Tibial artery (tissue), 4 donors: ENCODE measurements around the gene APLP2.
A peak's percentile ranks its signal among the peaks of the same experiment; 100 is the strongest.

Experiments
- DNase-seq, 2 donors: peaks; one replicate each; pipeline ENCODE4 v3.0.0-alpha.2; 2019
- H3K27ac ChIP-seq, 2 donors: fragments of 200-600 bp; sonication (generic) in 1 of 2; 1 replicate in 1 of 2; 2 replicates in 1 of 2; pipeline ENCODE4 v1.5.1; 2018 to 2019; ENCODE audit warnings: mild to moderate bottlenecking in 1 of 2
- H3K27me3 ChIP-seq, 2 donors: fragments of 200-600 bp; sonication (generic) in 1 of 2; one replicate each; pipeline versions ENCODE4 v1.5.1 to v1.6.0; 2016 to 2019
- H3K36me3 ChIP-seq, 3 donors: fragments of 200-600 bp; sonication (generic) in 2 of 3; one replicate each; pipeline ENCODE4 v1.5.1; 2016 to 2019; ENCODE audit warnings: mild to moderate bottlenecking in 2 of 3
- H3K4me1 ChIP-seq, 4 donors: fragments of 200-600 bp; sonication (generic) in 2 of 4; 1 replicate in 3 of 4; 2 replicates in 1 of 4; pipeline ENCODE4 v1.5.1; 2016 to 2019
- H3K4me3 ChIP-seq, 2 donors: fragments of 200-600 bp; sonication (generic) in 1 of 2; 1 replicate in 1 of 2; 2 replicates in 1 of 2; pipeline ENCODE4 v1.5.1; 2018 to 2019; ENCODE audit warnings: mild to moderate bottlenecking in 2 of 2
- H3K9me3 ChIP-seq, 3 donors: fragments of 200-600 bp; sonication (generic) in 1 of 3; one replicate each; pipeline ENCODE4 v1.5.1; 2016 to 2019
- intact Hi-C: fragments of 100-400 bp; cut with DNase I; formaldehyde crosslinking; loops from one replicate; pipeline ENCODE4 v1.15.0; 2023; ENCODE audit warnings: low total_unique reads
- TF ChIP-seq, protein P1 (sequence below), 2 experiments: fragments of 200-600 bp in 1 of 2; fragments of 450-650 bp in 1 of 2; IDR thresholded peaks; one replicate each; pipeline ENCODE4 v1.5.1; 2017 to 2019; ENCODE audit warnings: antibody characterized with exemption in 2 of 2, mild to moderate bottlenecking in 1 of 2, moderate library complexity in 1 of 2

Gene APLP2

DNA sequence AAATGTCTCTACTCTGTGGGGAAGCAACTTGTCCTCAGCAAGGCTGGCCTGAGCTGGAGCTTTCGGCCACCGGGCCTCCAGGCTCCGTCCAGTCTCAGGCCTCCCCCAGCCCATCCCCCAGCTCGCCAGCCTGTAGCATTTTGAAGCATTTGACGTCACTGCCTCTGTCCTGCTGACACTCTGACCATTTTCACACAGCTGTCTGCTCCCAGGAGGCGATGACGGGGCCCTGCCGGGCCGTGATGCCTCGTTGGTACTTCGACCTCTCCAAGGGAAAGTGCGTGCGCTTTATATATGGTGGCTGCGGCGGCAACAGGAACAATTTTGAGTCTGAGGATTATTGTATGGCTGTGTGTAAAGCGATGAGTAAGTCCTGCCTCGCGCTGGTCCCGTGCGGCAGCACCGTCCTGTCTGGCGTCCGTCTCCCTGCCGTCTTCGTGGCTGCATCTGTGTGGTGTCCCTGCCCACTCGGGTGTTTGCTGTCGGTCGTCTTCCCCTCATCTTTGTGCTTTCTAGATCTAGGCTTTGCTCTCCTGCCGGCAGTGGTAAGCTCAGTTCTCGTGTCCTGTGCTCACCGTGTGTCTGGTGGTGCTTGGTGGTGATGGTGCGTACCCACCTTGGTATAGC is 53.8 kb downstream of the APLP2 start:
- H3K4me3 ChIP-seq = no peak overlapping the region
- H3K9me3 ChIP-seq = no peaks in the 10 kb centered on the region
- peaks cover 0 to 38% (median 15%) of the 10 kb centered on the region in 4 donors for H3K4me1 ChIP-seq
- intact Hi-C loops = loop anchor here (5.0 kb wide), 1 partner anchor 121 kb away; the partner anchor contains the start of gene PRDM10
- TF ChIP-seq, protein P1, sequence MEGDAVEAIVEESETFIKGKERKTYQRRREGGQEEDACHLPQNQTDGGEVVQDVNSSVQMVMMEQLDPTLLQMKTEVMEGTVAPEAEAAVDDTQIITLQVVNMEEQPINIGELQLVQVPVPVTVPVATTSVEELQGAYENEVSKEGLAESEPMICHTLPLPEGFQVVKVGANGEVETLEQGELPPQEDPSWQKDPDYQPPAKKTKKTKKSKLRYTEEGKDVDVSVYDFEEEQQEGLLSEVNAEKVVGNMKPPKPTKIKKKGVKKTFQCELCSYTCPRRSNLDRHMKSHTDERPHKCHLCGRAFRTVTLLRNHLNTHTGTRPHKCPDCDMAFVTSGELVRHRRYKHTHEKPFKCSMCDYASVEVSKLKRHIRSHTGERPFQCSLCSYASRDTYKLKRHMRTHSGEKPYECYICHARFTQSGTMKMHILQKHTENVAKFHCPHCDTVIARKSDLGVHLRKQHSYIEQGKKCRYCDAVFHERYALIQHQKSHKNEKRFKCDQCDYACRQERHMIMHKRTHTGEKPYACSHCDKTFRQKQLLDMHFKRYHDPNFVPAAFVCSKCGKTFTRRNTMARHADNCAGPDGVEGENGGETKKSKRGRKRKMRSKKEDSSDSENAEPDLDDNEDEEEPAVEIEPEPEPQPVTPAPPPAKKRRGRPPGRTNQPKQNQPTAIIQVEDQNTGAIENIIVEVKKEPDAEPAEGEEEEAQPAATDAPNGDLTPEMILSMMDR (IDR thresholded peaks at IDR 0.05) = no peak
- H3K36me3 ChIP-seq = peaks cover 29 to 40% (median 36%) of the 10 kb centered on the region in 3 donors
- DNase-seq = no peak
- peak overlapping the region; percentile 56 to 71 for H3K27ac ChIP-seq
- no peaks in the 10 kb centered on the region for H3K27me3 ChIP-seq

DNA sequence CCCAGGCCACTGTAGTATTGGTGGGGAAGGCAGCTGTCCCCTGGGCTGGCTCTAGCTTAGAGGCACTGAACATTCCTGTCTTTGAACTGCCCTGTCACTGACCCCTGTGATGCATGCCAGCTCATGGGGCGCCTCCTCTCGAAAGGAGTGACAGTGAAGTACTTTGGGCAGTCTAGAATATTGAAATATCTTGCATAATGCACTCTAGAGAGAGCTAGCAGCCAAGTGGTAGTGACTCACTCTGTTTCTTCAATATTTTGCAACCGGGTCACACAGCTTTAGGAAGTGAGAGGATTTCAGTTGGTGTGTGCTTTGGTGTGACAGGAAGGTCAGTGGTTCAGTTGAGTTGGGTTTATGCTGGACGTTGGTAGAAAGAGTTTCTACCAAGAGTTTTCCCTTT is 54.4 kb downstream of the APLP2 start:
- Histone ChIP-seq H3K9me3 (no peaks in the 10 kb centered on the region), H3K4me1 (peaks cover 0 to 38% (median 15%) of the 10 kb centered on the region in 4 donors), H3K27ac (peak overlapping the region; percentile 56 to 71), H3K36me3 (peaks cover 34 to 46% (median 41%) of the 10 kb centered on the region in 3 donors), H3K4me3 (no peak overlapping the region), H3K27me3 (no peaks in the 10 kb centered on the region)
- intact Hi-C loops = loop anchor here (5.0 kb wide), 1 partner anchor 122 kb away; the partner anchor contains the start of gene PRDM10
- TF ChIP-seq, protein P1 (IDR thresholded peaks at IDR 0.05) = no peak
- peak; percentile 87 to 90 for DNase-seq

DNA sequence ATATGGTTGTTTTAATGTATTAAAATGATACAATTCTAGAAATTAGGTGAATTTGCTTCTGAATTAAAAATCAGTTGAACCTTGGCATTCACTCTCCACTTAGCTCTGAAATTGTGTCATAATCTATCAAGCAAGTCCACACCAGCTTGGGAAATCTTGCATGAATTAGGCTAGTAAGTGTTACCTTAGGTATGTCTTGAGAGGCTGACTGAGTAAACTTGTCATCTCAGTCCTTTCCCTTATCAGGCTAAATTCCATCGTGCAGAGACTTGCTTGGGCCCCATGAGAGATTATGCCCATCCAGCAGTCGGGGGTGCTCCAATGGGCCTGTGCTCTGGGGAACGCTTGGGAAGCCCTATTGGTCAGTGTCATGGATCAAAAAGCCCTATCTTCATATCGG is 55.9 kb downstream of the APLP2 start:
- peaks cover 48 to 62% (median 56%) of the 10 kb centered on the region in 3 donors for H3K36me3 ChIP-seq
- peaks cover 0 to 34% (median 15%) of the 10 kb centered on the region in 4 donors for H3K4me1 ChIP-seq
- TF ChIP-seq, protein P1 (IDR thresholded peaks at IDR 0.05) = no peak
- intact Hi-C loops = loop anchor here (5.0 kb wide), 1 partner anchor 53 kb away; no protein-coding TSS in a partner anchor
- H3K9me3 ChIP-seq = no peaks in the 10 kb centered on the region
- no peak overlapping the region for H3K27ac ChIP-seq
- H3K4me3 ChIP-seq = no peak overlapping the region
- no peaks in the 10 kb centered on the region for H3K27me3 ChIP-seq
- DNase-seq = no peak

DNA sequence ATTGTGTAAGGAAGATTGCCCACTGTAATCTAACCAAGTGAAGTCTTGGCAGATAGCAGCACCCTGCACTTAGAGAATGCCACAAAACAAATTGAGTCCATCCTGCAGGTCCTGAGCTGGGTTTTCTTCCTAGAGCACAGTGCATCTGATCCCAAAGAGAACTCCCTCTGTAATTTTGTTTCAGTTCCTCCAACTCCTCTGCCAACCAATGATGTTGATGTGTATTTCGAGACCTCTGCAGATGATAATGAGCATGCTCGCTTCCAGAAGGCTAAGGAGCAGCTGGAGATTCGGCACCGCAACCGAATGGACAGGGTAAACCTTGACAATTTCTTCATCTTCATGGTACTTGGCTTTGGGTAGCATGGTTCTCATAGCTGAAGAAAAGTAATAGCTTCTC is 56.8 kb downstream of the APLP2 start:
- intact Hi-C loops = loop anchor here (5.0 kb wide), 1 partner anchor 54 kb away; no protein-coding TSS in a partner anchor
- H3K4me3 ChIP-seq = no peak overlapping the region
- DNase-seq = no peak
- peaks cover 57 to 70% (median 64%) of the 10 kb centered on the region in 3 donors for H3K36me3 ChIP-seq
- no peak overlapping the region for H3K27ac ChIP-seq
- TF ChIP-seq, protein P1 (IDR thresholded peaks at IDR 0.05) = no peak
- no peaks in the 10 kb centered on the region for H3K27me3 ChIP-seq
- peaks cover 0 to 25% (median 15%) of the 10 kb centered on the region in 4 donors for H3K4me1 ChIP-seq
- no peaks in the 10 kb centered on the region for H3K9me3 ChIP-seq

DNA sequence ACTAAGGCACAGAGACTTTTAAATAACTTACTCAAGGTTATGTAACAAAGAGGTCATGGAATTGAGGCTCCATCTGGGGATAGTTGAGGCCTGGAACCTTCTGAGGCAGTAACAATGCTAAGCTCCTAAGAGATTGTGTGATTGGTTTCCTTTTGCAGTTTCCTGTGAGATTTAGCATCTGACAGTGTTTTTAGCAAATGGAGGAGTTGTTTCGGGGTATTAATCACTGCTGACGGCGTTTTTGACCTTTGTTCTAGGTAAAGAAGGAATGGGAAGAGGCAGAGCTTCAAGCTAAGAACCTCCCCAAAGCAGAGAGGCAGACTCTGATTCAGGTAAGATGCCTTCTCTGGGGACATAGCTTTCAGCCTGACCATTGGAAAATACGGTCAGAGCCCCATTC is 57.8 kb downstream of the APLP2 start:
- Histone ChIP-seq H3K27ac (no peak overlapping the region), H3K9me3 (no peaks in the 10 kb centered on the region), H3K4me3 (no peak overlapping the region), H3K36me3 (peaks cover 52 to 74% (median 60%) of the 10 kb centered on the region in 3 donors), H3K27me3 (no peaks in the 10 kb centered on the region), H3K4me1 (peaks cover 0 to 22% (median 15%) of the 10 kb centered on the region in 4 donors)
- TF ChIP-seq, protein P1 (IDR thresholded peaks at IDR 0.05) = no peak
- intact Hi-C loops = loop anchor here (5.0 kb wide), 1 partner anchor 55 kb away; no protein-coding TSS in a partner anchor
- DNase-seq = no peak
